Tibial artery (tissue), 4 donors: ENCODE results near the gene MAMSTR.
"Not testable (repeated sequence)": the region's sequence is repeated elsewhere in the genome, so short reads cannot be mapped to it uniquely, and the experiment has no call there.

ENCODE experiments used
- DNase-seq, 2 donors: peaks; one replicate each; pipeline ENCODE4 v3.0.0-alpha.2; 2019
- H3K27ac ChIP-seq, 2 donors: fragments of 200-600 bp; sonication (generic) in 1 of 2; 1 replicate in 1 of 2; 2 replicates in 1 of 2; pipeline ENCODE4 v1.5.1; 2018 to 2019; ENCODE audit warnings: mild to moderate bottlenecking in 1 of 2
- H3K27me3 ChIP-seq, 2 donors: fragments of 200-600 bp; sonication (generic) in 1 of 2; one replicate each; pipeline versions ENCODE4 v1.5.1 to v1.6.0; 2016 to 2019
- H3K36me3 ChIP-seq, 3 donors: fragments of 200-600 bp; sonication (generic) in 2 of 3; one replicate each; pipeline ENCODE4 v1.5.1; 2016 to 2019; ENCODE audit warnings: mild to moderate bottlenecking in 2 of 3
- H3K4me1 ChIP-seq, 4 donors: fragments of 200-600 bp; sonication (generic) in 2 of 4; 1 replicate in 3 of 4; 2 replicates in 1 of 4; pipeline ENCODE4 v1.5.1; 2016 to 2019
- H3K4me3 ChIP-seq, 2 donors: fragments of 200-600 bp; sonication (generic) in 1 of 2; 1 replicate in 1 of 2; 2 replicates in 1 of 2; pipeline ENCODE4 v1.5.1; 2018 to 2019; ENCODE audit warnings: mild to moderate bottlenecking in 2 of 2
- H3K9me3 ChIP-seq, 3 donors: fragments of 200-600 bp; sonication (generic) in 1 of 3; one replicate each; pipeline ENCODE4 v1.5.1; 2016 to 2019
- intact Hi-C: fragments of 100-400 bp; cut with DNase I; formaldehyde crosslinking; loops from one replicate; pipeline ENCODE4 v1.15.0; 2023; ENCODE audit warnings: low total_unique reads
- TF ChIP-seq, protein P1 (sequence below), 2 experiments: fragments of 200-600 bp in 1 of 2; fragments of 450-650 bp in 1 of 2; IDR thresholded peaks; one replicate each; pipeline ENCODE4 v1.5.1; 2017 to 2019; ENCODE audit warnings: antibody characterized with exemption in 2 of 2, mild to moderate bottlenecking in 1 of 2, moderate library complexity in 1 of 2

The MAMSTR gene

DNA sequence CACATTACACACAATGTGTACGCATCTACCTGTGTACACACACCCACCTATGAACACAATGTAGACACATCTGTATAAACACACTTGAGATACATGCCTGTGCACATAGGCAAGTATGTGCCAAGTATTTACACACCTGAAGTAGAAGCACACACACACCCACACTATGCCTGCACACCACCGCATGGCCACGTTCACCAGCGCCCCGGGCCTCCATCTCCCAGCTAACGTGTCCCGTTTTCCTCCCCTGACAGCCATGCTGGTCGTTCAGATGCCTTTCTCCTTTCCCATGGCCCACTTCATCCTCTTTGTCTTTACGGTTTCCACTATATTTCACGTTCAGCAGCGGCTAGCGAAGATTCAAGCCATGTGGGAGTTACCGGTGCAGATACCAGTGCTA is 16.8 kb downstream of the MAMSTR start:
- peaks cover 0 to 4% of the 10 kb centered on the region in 2 donors for H3K27me3 ChIP-seq
- no peaks in the 10 kb centered on the region for H3K9me3 ChIP-seq
- DNase-seq = no peak
- TF ChIP-seq, protein P1, sequence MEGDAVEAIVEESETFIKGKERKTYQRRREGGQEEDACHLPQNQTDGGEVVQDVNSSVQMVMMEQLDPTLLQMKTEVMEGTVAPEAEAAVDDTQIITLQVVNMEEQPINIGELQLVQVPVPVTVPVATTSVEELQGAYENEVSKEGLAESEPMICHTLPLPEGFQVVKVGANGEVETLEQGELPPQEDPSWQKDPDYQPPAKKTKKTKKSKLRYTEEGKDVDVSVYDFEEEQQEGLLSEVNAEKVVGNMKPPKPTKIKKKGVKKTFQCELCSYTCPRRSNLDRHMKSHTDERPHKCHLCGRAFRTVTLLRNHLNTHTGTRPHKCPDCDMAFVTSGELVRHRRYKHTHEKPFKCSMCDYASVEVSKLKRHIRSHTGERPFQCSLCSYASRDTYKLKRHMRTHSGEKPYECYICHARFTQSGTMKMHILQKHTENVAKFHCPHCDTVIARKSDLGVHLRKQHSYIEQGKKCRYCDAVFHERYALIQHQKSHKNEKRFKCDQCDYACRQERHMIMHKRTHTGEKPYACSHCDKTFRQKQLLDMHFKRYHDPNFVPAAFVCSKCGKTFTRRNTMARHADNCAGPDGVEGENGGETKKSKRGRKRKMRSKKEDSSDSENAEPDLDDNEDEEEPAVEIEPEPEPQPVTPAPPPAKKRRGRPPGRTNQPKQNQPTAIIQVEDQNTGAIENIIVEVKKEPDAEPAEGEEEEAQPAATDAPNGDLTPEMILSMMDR (IDR thresholded peaks at IDR 0.05) = no peak
- peaks cover 0 to 28% (median 0%) of the 10 kb centered on the region in 3 donors for H3K36me3 ChIP-seq
- intact Hi-C loops = no loop called here
- no peak overlapping the region for H3K4me3 ChIP-seq
- no peak overlapping the region for H3K27ac ChIP-seq
- H3K4me1 ChIP-seq = no peaks in the 10 kb centered on the region

DNA sequence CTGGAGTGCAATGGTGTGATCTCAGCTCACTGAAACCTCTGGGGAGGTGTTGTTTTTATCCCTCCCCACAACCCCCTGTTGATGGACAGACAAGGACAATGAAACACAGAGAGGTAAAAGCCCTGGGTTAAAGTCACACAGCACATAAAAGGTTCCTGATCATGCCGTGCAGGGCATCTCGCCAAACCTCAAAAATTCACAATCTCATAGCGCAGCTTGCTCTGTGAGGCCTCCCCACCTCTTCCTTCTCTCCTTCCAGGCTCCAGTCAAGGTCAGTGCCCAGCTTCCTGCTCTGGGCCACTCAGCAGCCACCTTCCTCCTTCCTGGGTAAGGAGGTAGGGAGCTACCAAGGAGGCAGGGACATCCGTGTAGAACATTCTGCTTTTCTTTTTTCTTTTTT is 21.5 kb downstream of the MAMSTR start:
- no peak for DNase-seq
- no peak overlapping the region for H3K4me3 ChIP-seq
- peaks cover 0 to 18% (median 0%) of the 10 kb centered on the region in 3 donors for H3K36me3 ChIP-seq
- H3K4me1 ChIP-seq = peaks cover 0 to 10% (median 2%) of the 10 kb centered on the region in 4 donors
- TF ChIP-seq, protein P1 (IDR thresholded peaks at IDR 0.05) = no peak
- no peak overlapping the region for H3K27ac ChIP-seq
- H3K9me3 ChIP-seq = no peaks in the 10 kb centered on the region
- intact Hi-C loops = no loop called here
- peaks cover 0 to 28% of the 10 kb centered on the region in 2 donors for H3K27me3 ChIP-seq

DNA sequence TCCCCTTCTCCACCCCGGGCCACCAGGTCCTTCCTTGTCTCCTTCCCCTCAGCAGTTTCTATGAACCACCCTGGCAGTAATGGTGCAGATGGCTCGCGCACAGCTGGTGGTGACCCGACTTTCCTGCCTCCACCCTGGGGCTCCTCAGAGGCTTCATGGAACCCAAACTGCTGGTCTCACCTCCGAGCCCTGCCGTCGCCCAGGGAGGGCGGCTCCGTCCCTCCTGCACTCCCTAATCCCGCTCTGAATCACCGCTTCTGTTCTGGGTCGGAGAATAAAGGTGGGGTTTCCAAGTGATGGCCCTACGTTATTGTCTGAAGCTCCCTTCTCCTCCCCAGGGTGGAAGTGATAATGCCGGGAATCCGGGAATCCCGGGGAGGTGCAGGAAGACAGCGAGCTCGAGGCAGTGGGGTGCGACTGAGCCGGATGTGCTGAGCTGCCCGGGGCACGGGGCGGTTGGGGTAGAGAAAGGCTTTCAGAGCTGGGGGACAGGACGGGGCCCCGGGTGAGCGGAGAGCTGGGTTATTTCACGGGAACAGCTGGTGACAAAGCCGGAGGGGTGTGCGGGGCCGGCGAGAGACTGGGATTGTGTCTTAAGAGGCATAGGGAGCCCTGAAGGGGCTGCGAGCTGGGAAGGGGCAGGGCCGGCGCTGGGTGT is 23.0 kb downstream of the MAMSTR start:
- Histone ChIP-seq H3K4me3 (no peak overlapping the region), H3K4me1 (peaks cover 0 to 10% (median 2%) of the 10 kb centered on the region in 4 donors), H3K9me3 (no peaks in the 10 kb centered on the region), H3K27ac (no peak overlapping the region), H3K36me3 (peaks cover 0 to 7% (median 0%) of the 10 kb centered on the region in 3 donors), H3K27me3 (peaks cover 0 to 28% of the 10 kb centered on the region in 2 donors)
- DNase-seq = no peak
- TF ChIP-seq, protein P1 (IDR thresholded peaks at IDR 0.05) = no peak
- intact Hi-C loops = loop anchor here (2.0 kb wide), 1 partner anchor 74 kb away; no protein-coding TSS in a partner anchor

DNA sequence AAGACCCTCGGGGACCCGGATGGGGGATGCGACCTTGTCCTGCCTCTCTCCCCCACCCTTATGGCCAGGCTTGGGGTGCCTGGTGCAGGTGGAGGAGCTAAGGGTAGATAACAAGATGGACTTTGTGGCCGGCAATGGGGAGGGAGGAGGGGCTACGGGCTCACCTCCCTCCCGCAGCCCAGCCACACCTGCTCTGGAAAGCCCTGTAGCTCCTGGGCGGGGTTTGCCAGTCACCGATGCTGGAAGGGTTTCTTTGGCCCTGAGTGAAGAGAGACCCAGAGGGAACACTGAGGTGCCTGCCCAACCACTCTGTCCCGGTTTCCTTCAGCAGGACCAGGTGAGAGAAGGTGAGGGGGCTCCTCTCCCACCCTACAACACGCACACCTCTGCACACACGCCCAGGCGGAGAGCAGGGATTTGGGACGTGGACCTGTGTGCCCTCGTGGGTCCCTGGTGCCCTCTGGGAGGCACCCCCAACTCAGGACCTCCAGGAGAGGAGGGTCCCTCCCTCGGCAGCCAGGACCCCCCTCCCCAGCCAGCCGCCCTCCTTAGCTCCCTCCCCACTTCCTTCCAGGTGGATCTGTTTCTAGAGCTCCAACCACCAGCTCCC is 23.7 kb downstream of the MAMSTR start, which contains the start of gene FUT2:
TSS of gene FUT2 (plus strand) at position 229 of the 610 bp plus-strand sequence. CDS start 6,986 bp downstream, outside the sequence.
- DNase-seq = no peak
- Histone ChIP-seq H3K4me1 (peaks cover 0 to 10% (median 2%) of the 10 kb centered on the region in 4 donors), H3K27me3 (peaks cover 0 to 28% of the 10 kb centered on the region in 2 donors), H3K4me3 (no peak within 1 kb of the TSS), H3K27ac (no peak within 1 kb of the TSS), H3K9me3 (no peaks in the 10 kb centered on the region), H3K36me3 (peaks cover 0 to under 1% (median 0%) of the 10 kb centered on the region in 3 donors)
- intact Hi-C loops = loop anchor here (2.0 kb wide), 1 partner anchor 75 kb away; no protein-coding TSS in a partner anchor
- TF ChIP-seq, protein P1 (IDR thresholded peaks at IDR 0.05) = no peak

DNA sequence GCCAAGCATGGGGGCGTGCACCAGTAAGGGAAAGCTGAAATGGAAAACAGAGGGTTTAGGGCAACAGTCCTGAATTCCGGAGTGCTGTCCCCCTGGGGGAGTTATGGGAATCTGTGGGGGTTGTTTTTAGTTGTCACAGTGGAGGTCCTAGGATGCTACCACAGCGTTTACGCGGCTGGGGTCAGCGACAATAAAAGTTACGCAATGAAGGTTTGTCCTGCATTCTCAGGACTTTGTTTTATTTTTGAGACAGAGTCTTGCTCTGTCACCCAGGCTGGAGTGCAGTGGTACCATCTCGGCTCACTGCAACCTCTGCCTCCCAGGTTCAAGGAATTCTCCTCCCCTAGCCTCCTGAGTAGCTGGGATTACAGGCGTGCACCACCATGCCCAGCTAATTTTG is 25.9 kb downstream of the MAMSTR start:
- H3K36me3 ChIP-seq, H3K27ac ChIP-seq, H3K4me3 ChIP-seq, H3K9me3 ChIP-seq, DNase-seq, intact Hi-C loops: not testable (repeated sequence)
- Histone ChIP-seq H3K27me3 (peaks cover 0 to 28% of the 10 kb centered on the region in 2 donors), H3K4me1 (peaks cover 0 to 10% (median 2%) of the 10 kb centered on the region in 4 donors)

DNA sequence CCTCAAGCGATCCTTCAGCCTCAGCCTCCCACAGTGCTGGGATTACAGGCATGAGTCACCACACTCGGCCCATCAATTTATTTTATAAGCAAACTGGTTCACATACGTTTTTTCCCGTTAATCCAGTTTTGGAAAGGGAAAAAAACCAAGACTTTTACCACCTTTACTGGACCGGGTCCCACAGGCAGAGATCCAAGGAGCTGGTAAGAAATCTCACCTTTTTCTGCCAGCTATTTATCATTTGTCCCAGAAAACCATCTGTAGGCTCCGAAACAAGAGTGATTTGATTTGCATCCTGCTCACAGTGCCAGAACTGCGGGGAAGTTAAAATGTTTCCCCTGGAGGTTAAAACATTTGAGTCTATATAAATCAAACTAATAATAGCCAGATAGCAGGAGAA is 30.1 kb downstream of the MAMSTR start:
- H3K4me1 ChIP-seq = no peaks in the 10 kb centered on the region
- H3K27ac ChIP-seq = no peak overlapping the region
- H3K9me3 ChIP-seq = no peaks in the 10 kb centered on the region
- TF ChIP-seq, protein P1 (IDR thresholded peaks at IDR 0.05) = no peak
- no peak overlapping the region for H3K4me3 ChIP-seq
- intact Hi-C loops = no loop called here
- no peaks in the 10 kb centered on the region for H3K27me3 ChIP-seq
- H3K36me3 ChIP-seq = no peaks in the 10 kb centered on the region
- no peak for DNase-seq
